ENCODE results near the gene CYB561D2. TPM values are rescaled to one million over a fixed set of nuclear protein-coding genes. Genes with fewer than 3 reads are reported as not detected.

CYB561D2 gene
- total RNA-seq, 1 experiment from 2014 or later, result 37.9 TPM

- DNase-seq (ENCODE audit: low read depth), result no peak
These were observed 8.5 kb upstream of the CYB561D2 start for GRCh38 chr3:50341996-50342650.

GRCh38 chr3:50342813-50343633, 7.6 kb upstream of the CYB561D2 start:
- no peak for DNase-seq (ENCODE audit: low read depth)

DNA sequence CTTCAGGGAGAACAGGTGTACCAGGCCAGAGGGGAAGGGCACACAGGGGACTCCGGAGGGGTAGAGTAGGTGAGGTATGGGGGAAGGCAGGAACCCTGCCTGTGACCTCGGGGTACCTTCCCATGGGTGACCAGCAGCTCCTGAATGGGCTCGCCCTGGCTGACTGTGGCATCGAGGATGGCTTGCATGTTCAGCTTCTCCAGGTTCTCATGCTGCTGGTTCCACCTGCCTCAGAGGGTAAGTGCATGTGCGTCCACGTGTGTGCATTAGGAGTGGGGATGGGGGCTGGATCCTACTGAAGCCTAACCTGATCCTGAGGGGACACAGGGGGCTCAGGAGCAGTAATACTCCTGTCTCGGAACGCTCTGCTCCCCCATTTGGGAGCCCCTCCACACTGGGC, 5.7 kb upstream of the CYB561D2 start:
- DNase-seq (ENCODE audit: low read depth), result no peak

- no peak for DNase-seq (ENCODE audit: low read depth)
These were observed 5.0 kb upstream of the CYB561D2 start, which contains the start of gene ZMYND10 for GRCh38 chr3:50345586-50346234. Gene ZMYND10, minus strand, starts transcription at chr3:50345732. Its CDS starts 153 bp downstream, at chr3:50345579.

DNA sequence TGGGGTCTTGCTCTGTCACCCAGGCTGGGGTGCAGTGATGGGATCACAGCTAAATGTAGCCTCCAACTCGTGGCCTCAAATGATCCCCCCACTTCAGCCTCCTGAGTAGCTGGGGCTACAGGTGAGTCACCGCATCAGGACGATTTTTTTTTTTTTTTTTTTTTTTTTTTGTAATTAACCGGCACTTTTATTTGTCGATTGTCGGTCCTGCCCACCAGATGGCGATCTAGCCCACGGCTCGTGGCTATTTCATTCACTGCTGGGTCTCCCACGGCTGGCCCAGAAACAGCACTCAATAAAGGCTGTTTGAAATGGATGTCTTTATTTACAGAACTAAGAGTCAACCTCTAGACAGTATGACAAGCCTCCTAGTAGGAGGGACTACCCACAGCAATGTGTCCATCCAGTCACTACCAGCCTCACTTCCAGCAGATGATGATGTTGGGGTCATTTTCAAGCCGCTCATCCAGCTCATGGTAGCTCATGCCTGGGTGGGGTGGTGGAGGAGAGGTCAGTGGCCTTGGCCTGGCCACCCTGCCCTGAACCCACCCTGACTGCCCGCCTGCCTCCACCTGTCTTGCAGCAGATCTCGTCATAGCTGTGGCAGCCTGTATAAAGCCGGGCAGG, 3.4 kb upstream of the CYB561D2 start:
- peak; percentile 74 for DNase-seq (ENCODE audit: low read depth)

DNA sequence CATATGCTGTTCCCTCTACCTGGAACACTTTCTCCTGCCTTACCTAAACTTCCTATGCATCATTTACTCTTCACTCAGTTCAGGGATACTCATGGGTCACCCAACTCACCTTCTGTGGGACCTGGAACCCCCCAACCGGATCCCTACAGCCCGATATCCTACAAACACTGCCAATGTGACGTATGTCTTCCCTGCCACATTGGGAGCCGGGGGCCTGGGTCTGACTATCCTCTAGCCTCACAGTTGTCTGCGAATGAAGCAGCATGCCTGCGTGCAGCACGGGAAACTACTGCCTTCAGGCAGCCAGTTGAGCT, 492 bp upstream of the CYB561D2 start:
- DNase-seq (ENCODE audit: low read depth), result no peak

- DNase-seq (ENCODE audit: low read depth), result no peak
These were observed 648 bp downstream of the CYB561D2 start for GRCh38 chr3:50351323-50351697.

DNA sequence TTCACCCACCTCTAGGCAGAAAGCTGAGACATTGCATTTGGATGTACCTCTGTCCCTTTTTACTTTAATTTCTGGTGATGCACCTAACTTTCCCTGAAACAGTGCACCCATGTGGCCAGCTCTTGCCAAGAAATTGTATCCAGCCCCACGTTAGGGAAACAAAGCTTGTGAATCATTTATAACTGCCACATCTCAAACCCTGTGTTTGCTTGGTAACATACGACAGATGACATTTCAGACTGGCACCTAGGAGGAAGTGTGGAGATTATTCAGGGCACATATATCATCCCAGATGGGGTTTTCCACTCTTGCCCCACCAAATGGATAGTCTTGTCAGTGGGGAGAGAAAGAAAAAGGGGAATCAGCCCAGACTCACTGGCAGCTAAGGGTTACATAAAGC, 2.1 kb downstream of the CYB561D2 start:
- DNase-seq (ENCODE audit: low read depth), result peak; percentile 58

- DNase-seq (ENCODE audit: low read depth), result no peak
These were observed 2.8 kb downstream of the CYB561D2 start for GRCh38 chr3:50353245-50354004.

- no peak for DNase-seq (ENCODE audit: low read depth)
These were observed 3.6 kb downstream of the CYB561D2 start for GRCh38 chr3:50354186-50354764.

- DNase-seq (ENCODE audit: low read depth), result no peak
These were observed 4.2 kb downstream of the CYB561D2 start for GRCh38 chr3:50354850-50355249.

GRCh38 chr3:50355829-50356552, 5.3 kb downstream of the CYB561D2 start:
- DNase-seq (ENCODE audit: low read depth), result no peak

DNA sequence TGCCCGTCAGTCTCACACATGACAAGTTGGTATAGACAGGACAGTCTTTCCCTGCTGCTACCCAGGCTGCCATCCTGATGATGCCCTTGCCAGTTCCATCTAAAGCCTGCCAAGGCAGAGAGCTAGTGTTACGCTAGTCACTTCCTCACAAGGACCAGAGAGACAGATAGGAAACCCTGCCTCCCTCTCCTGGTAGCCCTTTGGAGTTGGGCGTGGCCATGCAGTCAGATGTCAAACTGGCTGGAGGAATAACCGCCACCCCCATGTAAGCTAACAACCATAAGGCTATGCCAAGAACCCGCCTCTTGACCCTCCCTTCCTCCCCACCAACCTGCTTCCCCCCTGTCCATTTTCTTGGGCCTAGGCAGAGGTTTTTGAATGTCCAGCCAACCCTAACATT, 5.9 kb downstream of the CYB561D2 start:
- peak; percentile 37 for DNase-seq (ENCODE audit: low read depth)

GRCh38 chr3:50357481-50357880, 6.8 kb downstream of the CYB561D2 start:
- no peak for DNase-seq (ENCODE audit: low read depth)

GRCh38 chr3:50358355-50358910, 7.8 kb downstream of the CYB561D2 start:
- DNase-seq (ENCODE audit: low read depth), result no peak

- DNase-seq (ENCODE audit: low read depth), result peak; percentile 98
These were observed 8.5 kb downstream of the CYB561D2 start, which contains the start of gene TMEM115 for GRCh38 chr3:50358911-50359759. Gene TMEM115, minus strand, starts transcription at chr3:50359521. Its CDS starts 458 bp downstream, at chr3:50359063.

- no peak for DNase-seq (ENCODE audit: low read depth)
These were observed 9.1 kb downstream of the CYB561D2 start for GRCh38 chr3:50359760-50360110.

DNA sequence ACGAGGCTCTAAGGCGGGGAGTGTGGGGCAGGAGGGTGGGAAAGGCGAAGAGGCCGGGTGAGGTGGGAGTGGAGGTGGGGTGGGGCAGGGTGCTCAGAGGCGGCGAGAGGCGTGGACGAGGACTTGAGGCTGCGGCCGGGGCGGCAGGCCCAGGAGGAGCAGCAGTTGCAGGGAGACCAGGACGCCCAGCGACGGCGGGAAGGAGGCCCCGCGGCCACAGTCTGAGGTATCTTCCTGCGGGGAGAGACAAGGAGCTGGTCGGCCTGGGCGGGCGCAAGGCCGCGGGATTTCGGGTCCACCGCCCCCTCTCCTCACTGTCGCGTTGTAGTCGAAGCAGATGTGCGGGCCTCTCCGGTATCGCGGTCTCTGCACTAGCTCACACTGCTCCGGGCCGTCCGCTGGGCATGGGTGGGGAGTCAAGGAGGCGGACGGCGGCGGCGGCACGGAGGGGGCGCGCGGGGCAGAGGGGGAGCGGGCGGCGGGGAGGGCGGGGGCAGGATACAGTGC, 14.0 kb downstream of the CYB561D2 start:
- DNase-seq (ENCODE audit: low read depth), result no peak
